ENCODE results near the gene RSF1. TPM values are rescaled to one million over a fixed set of nuclear protein-coding genes. Genes with fewer than 3 reads are reported as not detected.
"Not testable (repeated sequence)": the region's sequence is repeated elsewhere in the genome, so short reads cannot be mapped to it uniquely, and the experiment has no call there.

RSF1 gene
- total and polyA plus RNA-seq, 2 experiments from 2014 or later, result 51.2 to 188 TPM

- H3K27ac Mint-ChIP-seq, result no peak overlapping the region
- ATAC-seq (no peak), DNase-seq (ENCODE audit: low spot score) (no peak)
- Histone ChIP-seq H4K20me1 (replicated peaks; ENCODE audit: insufficient read depth) (no peaks in the 10 kb centered on the region), H3K4me3 (no peak overlapping the region), H3K4me2 (no peak overlapping the region), H3K9me2 (ENCODE audit: insufficient read depth) (peaks cover 5% of the 10 kb centered on the region; the same call in 1 of the 2 replicates), H3K36me3 (ENCODE audit: insufficient read depth) (peaks cover 6% of the 10 kb centered on the region), H3F3A (replicated peaks; ENCODE audit: low read depth) (no peaks in the 10 kb centered on the region), H3K27ac (ENCODE audit: low read depth) (no peak overlapping the region), H2AFZ (no peak overlapping the region), H3K27me3 (ENCODE audit: insufficient read depth) (no peaks in the 10 kb centered on the region), H3K4me1 (ENCODE audit: insufficient read depth) (no peaks in the 10 kb centered on the region), H3K79me2 (replicated peaks; ENCODE audit: insufficient read depth) (no peaks in the 10 kb centered on the region)
- peaks cover 39% of the 10 kb centered on the region for H3K9me3 Mint-ChIP-seq
- peaks cover 51% of the 10 kb centered on the region for H3K36me3 Mint-ChIP-seq (ENCODE audit: low read depth)
- no peak for TF ChIP-seq POLR2AphosphoS5 (IDR thresholded peaks at IDR 0.05; ENCODE audit: low read depth)
- TF ChIP-seq CREB1 (CRISPR knock-in tag; IDR thresholded peaks at IDR 0.05; ENCODE audit: low read depth), result no peak
- no peak for TF ChIP-seq STAT1 (IDR thresholded peaks at IDR 0.05; ENCODE audit: unreplicated experiment)
- TF ChIP-seq JUNB (IDR thresholded peaks at IDR 0.05; ENCODE audit: unreplicated experiment), result no peak
- TF ChIP-seq CTCF (conservative IDR thresholded peaks at IDR 0.05; ENCODE audit: low read depth in 2 of 2), result no peak
- no peak for TF ChIP-seq ZNF114 (CRISPR knock-in tag; IDR thresholded peaks at IDR 0.05)
- no peak for TF ChIP-seq EZH2phosphoT487 (IDR thresholded peaks at IDR 0.05; ENCODE audit: unreplicated experiment)
- TF ChIP-seq ETS1 (IDR thresholded peaks at IDR 0.05), result no peak
- no peak for TF ChIP-seq NANOG (IDR thresholded peaks at IDR 0.05; ENCODE audit: borderline replicate concordance)
- TF ChIP-seq ZNF462 (CRISPR knock-in tag; IDR thresholded peaks at IDR 0.05), result no peak
- TF ChIP-seq REST (IDR thresholded peaks at IDR 0.05; ENCODE audit: unreplicated experiment), result no peak
- peaks cover 3% of the 10 kb centered on the region for H3K27me3 Mint-ChIP-seq (ENCODE audit: insufficient read depth, low read depth, poor library complexity)
- no peaks in the 10 kb centered on the region for H3K4me1 Mint-ChIP-seq
- no peak overlapping the region for H3K4me3 Mint-ChIP-seq
Measured at GRCh38 chr11:77851503-77851902, 31.0 kb upstream of the RSF1 start.

GRCh38 chr11:77843700-77844099 is 23.2 kb upstream of the RSF1 start:
- not testable (repeated sequence) for H3K4me1 Mint-ChIP-seq; H3K4me1 ChIP-seq (ENCODE audit: insufficient read depth); H3K27me3 Mint-ChIP-seq (ENCODE audit: insufficient read depth, low read depth, poor library complexity); H4K20me1 ChIP-seq (replicated peaks; ENCODE audit: insufficient read depth); H3K79me2 ChIP-seq (replicated peaks; ENCODE audit: insufficient read depth); H3K9me2 ChIP-seq (ENCODE audit: insufficient read depth); H2AFZ ChIP-seq; H3K4me3 ChIP-seq; ATAC-seq; H3K27me3 ChIP-seq (ENCODE audit: insufficient read depth); H3F3A ChIP-seq (replicated peaks; ENCODE audit: low read depth); H3K9me3 Mint-ChIP-seq; H3K27ac ChIP-seq (ENCODE audit: low read depth); H3K27ac Mint-ChIP-seq; DNase-seq (ENCODE audit: low spot score); H3K4me2 ChIP-seq; H3K36me3 ChIP-seq (ENCODE audit: insufficient read depth); H3K4me3 Mint-ChIP-seq
- peaks cover 34% of the 10 kb centered on the region for H3K36me3 Mint-ChIP-seq (ENCODE audit: low read depth)

Data from GM23338 (cell line).